GM18907 (cell line): ENCODE measurements around the gene LILRA2.
"Not testable (repeated sequence)": the region's sequence is repeated elsewhere in the genome, so short reads cannot be mapped to it uniquely, and the experiment has no call there.

Experiments used
- ATAC-seq: cut with Tn5 transposase; IDR thresholded peaks from one replicate; pipeline ENCODE4 v1.9.1; 2021; ENCODE audit warnings: mild to moderate bottlenecking, moderate library complexity; ENCODE audit not compliant: unreplicated experiment

The LILRA2 gene

DNA sequence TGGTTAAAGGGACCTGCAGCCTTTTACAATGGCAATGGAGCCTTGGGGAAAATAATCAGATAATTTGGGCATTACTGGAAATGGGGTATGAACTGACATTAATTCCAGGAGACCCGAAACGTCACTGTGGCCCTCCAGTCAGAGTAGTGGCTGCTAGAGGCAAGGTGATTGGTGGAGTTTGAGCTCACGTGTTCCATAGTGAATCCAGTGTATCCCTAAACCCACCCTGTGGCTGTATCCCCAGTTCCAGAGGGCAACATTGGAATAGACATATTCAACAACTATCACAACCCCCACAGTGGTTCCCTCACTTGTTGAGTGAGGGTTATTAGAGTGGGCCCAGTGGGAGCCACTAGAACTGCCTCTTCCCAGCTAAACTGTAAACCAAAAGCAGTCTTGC, 3.3 kb upstream of the LILRA2 start:
- ATAC-seq = no peak

DNA sequence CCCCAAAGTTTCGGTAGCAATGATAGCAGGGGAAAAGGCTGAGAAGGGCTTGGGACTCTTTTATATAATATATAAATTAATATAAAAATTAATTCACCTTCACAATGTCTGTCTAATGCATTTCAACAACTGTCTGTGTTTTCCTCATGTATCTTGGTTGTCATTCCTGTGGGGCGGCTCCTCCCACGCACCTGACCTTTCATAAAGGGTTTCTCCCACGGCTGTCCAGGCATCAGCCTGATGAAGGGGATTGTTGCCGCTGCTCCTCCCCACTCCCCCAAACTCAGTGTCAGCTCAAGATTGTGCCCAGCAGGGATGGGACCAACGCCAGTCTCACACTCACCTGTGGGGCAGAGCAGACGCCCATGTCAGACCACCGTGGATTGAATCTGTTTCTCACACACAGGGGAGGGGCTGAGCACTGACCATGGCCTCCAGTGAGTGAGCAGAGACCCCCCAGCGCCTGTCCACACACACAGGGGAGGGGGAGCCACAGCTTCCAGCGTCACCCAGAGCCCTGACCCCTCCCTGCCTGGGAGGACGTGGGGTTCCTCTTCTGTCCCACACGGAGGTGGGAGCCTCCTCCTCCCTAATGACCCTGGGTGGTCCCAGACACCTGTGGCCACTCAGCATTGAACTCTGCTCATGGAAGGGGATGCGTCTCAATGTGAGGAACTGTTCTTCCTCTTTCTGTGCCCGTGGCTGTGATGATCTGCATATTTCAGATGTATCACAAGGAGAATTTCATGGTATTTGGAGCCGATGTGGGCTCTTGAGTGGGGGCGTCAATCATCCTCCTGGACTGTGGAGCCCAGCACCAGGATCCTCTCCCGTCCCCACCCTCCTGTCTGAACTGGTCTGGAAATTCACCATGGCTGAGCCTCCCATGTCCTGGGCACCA, 1.6 kb upstream of the LILRA2 start:
- ATAC-seq = not testable (repeated sequence)

DNA sequence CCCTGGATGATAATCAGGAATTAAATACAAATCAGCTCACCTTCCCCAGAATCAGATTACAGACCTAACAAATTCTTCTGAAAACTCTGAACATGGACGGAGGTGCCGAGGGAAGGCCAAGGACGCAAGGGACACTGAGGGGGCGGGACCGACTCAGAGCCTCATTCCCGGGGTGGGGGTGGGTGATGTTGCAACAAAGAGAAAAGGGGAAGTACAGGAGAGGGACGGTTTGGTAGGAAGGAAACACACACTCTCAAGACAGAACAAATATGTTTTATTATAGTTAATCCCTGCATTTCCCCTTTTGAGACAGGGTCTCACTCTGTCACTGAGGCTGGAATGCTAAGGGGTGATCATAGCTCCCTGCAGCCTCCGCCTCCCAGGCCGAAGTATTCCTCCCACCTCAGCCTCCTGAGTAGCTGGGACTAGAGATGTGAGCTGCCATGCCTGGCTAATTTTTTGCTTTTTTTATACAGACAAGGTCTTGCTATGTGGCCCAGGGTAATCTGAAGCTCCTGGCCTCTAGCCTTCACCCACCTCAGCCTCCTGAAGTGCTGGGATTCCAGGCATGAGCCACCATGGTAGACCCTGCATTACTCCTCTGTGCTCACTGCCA, 786 bp upstream of the LILRA2 start:
- ATAC-seq = no peak

DNA sequence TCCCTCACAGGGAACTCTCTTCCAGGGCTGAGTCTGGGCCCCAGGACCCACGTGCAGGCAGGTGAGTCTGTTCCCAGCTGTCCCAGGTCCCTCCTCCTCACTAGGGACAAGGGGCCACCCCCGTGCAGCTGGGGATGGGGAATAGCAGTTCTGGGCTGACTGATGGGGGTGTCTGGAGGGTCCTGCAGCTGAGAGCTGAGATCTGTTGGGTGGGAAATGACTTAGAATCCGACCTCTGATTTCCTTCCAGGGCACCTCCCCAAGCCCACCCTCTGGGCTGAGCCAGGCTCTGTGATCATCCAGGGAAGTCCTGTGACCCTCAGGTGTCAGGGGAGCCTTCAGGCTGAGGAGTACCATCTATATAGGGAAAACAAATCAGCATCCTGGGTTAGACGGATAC, 461 bp downstream of the LILRA2 start:
- no peak for ATAC-seq

DNA sequence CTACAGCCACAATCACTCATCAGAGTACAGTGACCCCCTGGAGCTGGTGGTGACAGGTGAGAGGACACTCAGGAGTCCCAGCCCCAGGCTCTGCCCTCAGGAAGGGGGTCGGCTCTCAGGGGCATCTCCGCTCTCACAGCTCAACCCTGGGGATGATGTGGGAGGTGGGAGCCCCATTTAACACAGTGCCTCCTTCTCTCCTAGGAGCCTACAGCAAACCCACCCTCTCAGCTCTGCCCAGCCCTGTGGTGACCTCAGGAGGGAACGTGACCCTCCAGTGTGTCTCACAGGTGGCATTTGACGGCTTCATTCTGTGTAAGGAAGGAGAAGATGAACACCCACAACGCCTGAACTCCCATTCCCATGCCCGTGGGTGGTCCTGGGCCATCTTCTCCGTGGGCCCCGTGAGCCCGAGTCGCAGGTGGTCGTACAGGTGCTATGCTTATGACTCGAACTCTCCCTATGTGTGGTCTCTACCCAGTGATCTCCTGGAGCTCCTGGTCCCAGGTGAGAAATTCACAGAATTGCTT, 1.0 kb downstream of the LILRA2 start:
- no peak for ATAC-seq

DNA sequence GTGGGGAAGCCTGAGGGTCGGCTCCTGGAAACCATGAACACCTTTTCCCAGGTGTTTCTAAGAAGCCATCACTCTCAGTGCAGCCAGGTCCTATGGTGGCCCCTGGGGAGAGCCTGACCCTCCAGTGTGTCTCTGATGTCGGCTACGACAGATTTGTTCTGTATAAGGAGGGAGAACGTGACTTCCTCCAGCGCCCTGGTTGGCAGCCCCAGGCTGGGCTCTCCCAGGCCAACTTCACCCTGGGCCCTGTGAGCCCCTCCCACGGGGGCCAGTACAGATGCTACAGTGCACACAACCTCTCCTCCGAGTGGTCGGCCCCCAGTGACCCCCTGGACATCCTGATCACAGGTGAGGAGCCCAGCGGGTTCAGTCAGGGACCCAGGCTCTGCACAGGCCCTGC, 1.6 kb downstream of the LILRA2 start:
- not testable (repeated sequence) for ATAC-seq

DNA sequence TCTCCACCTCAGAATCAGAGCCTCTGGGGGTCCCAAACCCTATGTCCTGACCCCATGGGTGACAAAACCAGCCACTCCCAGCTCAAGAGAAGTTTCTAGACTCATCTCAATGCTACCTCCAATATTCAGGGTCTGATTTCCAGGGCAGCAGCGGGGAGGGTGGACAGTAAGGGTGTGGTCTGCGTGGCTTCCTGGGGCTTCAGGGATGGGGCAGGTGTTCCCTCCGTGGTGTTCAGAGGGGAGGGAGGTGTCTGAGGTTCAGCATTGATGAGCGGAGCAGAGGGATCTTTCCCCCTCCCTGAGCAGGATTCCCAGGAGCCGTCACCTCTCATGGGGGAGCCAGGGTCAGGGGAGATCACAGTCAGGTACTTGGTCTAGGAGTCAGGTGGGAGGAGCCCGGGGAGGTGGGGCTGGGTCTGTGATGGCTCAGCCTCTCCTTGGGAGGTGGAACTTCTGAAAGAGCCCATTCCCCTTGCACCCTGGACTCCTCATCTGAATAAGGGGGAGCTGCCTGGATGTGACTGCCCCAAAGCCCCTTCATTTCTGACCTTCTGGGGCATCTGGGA, 2.9 kb downstream of the LILRA2 start:
- no peak for ATAC-seq

DNA sequence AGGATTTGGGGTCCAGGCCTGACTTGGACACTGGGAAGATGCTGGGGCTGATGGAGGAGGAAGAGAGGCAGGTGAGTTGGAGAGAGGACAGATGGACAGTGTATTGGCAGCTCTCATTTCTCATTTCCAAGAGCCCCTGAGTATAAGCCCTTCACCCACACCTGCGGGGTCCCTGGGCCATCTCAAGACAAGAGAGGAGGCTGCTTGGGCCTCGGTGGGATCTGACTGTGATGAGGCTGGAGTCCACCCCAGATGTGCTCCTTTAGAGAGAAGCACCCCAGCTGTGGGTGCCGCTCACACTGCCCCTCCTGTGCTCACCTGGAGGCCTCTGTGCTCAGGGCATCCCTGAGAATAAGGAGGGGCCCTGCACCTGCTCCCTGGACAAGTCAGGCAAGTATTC, 3.7 kb downstream of the LILRA2 start:
- ATAC-seq = no peak

DNA sequence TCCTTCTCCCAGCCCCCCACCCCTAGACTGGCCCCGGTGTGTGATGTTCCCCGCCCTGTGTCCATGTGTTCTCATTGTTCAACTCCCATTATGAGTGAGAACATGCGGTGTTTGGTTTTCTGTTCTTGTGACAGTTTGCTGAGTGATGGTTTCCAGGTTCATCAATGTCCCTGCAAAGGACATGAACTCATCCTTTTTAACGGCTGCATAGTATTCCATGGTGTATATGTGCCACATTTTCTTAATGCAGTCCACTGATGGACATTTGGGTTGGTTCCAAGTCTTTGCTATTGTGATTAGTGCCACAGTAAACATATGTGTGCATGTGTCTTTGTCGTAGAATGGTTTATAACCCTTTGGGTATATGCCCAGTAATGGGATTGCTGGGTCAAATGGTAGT, 4.7 kb downstream of the LILRA2 start:
- ATAC-seq = not testable (repeated sequence)

DNA sequence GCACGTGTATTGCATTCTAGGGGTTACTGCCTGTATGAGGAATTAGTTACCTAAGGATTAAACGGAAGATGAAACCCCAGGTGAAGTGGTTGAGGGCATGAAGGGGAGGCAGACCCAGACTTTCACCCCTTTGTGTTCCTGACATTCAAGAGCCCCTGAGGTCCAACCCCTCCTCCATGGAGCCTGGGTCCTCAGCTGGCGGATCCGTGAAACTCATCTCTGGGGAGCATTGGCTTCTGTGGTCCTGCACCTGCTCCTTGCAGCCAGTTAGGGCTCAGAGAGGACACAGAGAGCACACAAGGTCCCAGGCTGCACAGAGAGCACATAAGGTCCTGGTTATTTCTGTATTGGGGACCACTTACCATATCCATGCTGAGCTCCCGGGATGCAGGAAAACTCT, 12.8 kb downstream of the LILRA2 start:
- ATAC-seq = no peak

DNA sequence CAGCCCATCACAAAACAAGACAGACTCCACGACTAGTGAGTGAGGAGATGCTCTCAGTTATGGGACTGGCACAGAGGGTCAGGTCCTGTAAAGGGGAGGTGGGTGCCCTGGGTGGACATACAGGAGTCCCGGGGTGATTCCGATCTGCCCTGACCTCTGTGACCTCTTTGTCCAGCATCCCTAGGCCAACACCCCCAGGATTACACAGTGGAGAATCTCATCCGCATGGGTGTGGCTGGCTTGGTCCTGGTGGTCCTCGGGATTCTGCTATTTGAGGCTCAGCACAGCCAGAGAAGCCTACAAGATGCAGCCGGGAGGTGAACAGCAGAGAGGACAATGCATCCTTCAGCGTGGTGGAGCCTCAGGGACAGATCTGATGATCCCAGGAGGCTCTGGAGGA, 13.4 kb downstream of the LILRA2 start:
- ATAC-seq = no peak

DNA sequence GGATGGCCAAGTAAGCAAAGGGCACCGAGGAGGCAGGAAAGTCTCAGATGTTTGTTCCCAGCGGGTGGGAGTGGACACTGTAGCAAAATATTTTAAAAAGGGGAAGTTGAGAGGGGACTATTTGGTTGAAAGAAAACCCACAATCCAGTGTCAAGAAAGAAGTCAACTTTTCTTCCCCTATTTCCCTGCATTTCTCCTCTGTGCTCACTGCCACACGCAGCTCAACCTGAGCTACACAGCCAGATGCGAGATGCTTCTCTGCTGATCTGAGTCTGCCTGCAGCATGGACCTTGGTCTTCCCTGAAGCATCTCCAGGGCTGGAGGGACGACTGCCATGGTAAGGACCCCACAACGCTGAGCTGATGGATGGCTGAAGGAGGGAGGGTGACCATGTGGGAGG, 19.9 kb downstream of the LILRA2 start, which contains the start of gene LILRA1:
Gene LILRA1 (plus strand): TSS at position 188 of the 400 bp plus-strand sequence. CDS start 613 bp downstream, outside the sequence.
- ATAC-seq = not testable (repeated sequence)

DNA sequence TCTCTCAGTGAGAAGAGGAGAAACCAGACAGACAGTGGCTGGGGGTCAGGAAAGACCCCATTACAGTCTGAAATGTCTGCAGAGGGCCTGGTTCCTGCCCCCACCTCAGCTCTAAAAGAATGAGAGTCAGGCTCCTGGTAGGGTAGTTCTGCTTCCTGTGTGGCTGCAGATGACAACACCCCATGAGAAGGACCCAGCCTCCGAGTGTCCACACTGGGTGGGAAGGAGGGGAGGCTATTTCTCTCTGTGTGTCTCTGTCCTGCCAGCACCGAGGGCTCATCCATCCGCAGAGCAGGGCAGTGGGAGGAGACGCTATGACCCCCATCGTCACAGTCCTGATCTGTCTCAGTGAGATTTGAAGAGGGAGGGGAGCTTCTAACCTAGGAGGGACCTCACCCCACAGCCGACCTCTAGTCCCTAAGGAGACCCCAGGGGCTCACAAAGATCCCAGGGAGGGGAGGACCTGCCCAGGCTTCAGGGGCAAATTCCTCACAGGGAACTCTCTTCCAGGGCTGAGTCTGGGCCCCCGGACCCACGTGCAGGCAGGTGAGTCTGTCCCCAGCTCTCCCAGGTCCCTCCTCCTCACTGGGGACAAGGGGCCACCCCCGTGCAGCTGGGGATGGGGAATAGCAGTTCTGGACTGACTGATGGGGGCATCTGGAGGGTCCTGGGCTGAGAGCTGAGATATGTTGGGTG, 20.5 kb downstream of the LILRA2 start:
- ATAC-seq = not testable (repeated sequence)

DNA sequence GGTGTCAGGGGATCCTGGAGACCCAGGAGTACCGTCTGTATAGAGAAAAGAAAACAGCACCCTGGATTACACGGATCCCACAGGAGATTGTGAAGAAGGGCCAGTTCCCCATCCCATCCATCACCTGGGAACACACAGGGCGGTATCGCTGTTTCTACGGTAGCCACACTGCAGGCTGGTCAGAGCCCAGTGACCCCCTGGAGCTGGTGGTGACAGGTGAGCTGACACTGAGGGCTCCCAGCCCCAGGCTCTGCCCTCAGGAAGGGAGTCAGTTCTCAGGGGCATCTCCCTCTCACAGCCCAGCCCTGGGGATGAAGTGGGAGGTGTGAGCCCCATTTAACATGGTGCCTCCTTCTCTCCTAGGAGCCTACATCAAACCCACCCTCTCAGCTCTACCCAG, 21.1 kb downstream of the LILRA2 start:
- no peak for ATAC-seq

DNA sequence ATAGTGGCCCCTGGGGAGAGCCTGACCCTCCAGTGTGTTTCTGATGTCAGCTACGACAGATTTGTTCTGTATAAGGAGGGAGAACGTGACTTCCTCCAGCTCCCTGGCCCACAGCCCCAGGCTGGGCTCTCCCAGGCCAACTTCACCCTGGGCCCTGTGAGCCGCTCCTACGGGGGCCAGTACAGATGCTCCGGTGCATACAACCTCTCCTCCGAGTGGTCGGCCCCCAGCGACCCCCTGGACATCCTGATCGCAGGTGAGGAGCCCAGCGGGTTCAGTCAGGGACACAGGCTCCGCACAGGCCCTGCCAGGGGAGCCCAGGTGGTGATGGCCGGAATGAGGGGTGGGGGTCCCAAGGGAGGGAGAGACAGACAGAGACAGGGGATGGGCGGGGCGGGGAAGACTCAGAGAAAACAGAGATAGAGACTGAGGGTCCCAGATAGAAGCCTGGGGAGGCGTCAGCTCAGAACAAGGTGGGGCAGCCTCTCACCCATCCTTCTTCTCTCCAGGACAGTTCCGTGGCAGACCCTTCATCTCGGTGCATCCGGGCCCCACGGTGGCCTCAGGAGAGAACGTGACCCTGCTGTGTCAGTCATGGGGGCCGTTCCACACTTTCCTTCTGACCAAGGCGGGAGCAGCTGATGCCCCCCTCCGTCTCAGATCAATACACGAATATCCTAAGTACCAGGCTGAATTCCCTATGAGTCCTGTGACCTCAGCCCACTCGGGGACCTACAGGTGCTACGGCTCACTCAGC, 22.3 kb downstream of the LILRA2 start:
- ATAC-seq = not testable (repeated sequence)

DNA sequence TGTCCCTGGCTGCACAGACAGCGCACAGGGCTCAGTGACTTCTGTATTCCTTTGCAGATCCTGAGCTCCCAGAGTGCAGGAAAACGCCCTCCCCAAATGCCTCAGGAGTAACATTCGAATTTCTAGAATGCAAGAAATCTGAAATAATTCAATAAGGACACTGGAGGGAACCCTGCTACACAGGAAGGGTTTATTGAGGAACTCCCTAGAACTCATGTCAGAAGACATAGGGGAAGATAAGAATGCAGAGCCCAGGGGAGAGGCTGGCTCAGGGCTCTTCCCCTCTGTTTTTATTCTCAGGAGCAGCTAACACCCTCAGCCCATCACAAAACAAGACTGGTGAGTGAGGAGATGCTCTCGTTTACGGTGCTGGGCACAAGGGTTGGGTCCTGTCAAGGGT, 26.6 kb downstream of the LILRA2 start:
- ATAC-seq = no peak

DNA sequence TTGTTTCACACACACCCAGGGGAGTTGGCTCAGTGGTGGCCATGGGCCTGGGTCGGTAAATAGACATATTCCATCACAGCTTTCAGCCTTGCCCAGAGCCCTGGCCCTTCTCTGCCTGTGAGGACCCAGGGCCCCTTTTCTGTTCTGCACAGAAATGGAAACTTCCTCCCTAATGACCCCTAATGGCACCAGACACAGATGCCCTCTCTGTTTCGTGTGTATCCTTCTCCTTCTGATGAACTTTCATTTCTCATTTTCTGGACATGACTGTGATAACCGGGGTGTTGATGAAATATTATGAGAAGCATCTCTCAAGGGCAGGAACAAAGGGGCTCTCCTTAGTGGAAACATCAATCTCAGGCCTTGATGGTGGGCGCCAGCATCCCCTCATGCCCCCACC, 32.6 kb downstream of the LILRA2 start:
- ATAC-seq = peak; percentile 43

DNA sequence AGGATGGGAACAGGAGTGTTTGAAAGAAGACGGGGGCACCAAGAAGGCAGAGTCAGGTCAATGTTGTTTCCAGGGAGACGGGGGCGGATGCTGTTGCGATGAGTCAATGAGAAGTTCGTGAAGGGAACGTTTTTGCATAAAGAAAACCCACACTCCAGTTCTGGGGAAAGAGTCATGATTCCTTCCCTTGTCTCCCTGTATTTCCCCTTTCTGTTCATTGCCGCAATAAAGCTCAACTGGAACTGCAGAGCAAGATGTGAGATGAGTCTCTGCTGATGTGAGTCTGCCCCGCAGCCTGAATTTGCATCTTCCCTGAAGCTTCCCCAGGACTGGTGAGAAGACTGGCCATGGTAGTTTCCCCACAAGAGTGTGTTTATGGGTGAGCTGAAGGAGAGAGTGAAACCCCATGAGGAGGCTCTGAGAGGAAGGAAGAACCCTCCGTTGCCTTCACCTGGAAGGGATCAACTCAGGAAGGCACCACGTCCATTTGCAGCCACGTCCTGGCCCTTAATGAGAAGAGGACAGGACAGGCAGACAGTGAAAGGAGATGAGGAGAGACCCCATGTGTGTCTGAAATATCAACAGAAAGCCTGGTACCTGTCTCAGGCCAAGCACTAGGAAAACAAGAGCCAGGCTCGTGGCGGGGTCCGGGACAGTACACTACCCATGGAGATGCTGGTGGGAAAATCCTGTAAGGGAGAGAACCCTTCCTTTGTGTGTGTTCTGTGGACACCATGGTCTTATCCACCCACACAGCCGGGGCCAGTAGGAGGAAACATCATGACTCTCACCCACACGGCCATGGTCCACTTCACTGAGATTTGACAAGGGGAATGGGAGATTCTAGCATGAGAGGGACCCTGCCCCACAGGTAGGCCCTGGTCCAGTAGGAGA, 33.5 kb downstream of the LILRA2 start:
- peak; percentile 57 for ATAC-seq

DNA sequence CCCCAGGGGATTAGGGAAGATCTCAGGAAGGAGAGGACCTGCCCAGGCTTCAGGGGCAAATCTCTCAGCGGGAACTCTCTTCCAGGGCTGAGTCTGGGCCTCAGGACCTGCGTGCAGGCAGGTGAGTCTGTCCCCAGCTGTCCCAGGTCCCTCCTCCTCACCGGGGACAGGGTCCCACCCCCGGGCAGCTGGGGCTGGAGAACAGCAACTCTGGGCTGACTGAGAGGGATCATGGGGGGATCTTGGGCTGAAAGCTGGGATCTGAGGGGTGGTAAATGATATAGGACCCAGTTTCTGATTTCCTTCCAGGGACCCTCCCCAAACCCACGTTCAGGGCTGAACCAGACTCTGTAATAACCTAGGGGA, 34.2 kb downstream of the LILRA2 start:
- ATAC-seq = no peak
